Glutamatergic neuron (in vitro differentiated cells): ENCODE measurements around the gene ACSF3. TPM values are rescaled to one million over a fixed set of nuclear protein-coding genes. Genes with fewer than 3 reads are reported as not detected.

Experiments used
- DNase-seq: peaks from one replicate; pipeline ENCODE4 v3.0.0; 2022
- H3K27ac Mint-ChIP-seq: one replicate; pipeline ENCODE4 v1.8.0; 2020; ENCODE audit warnings: mild to moderate bottlenecking, mixed read lengths, inconsistent platforms; ENCODE audit not compliant: unreplicated experiment
- H3K27me3 Mint-ChIP-seq: one replicate; pipeline ENCODE4 v1.8.0; 2020; ENCODE audit warnings: mild to moderate bottlenecking, moderate library complexity, mixed read lengths, inconsistent platforms; ENCODE audit not compliant: unreplicated experiment
- H3K36me3 Mint-ChIP-seq: one replicate; pipeline ENCODE4 v1.8.0; 2020; ENCODE audit warnings: mild to moderate bottlenecking, mixed read lengths, inconsistent platforms; ENCODE audit not compliant: unreplicated experiment
- H3K4me1 Mint-ChIP-seq: one replicate; pipeline ENCODE4 v1.8.0; 2020; ENCODE audit warnings: mild to moderate bottlenecking, low read depth, mixed read lengths, inconsistent platforms; ENCODE audit not compliant: unreplicated experiment
- H3K4me3 Mint-ChIP-seq: one replicate; pipeline ENCODE4 v1.8.0; 2020; ENCODE audit warnings: mild to moderate bottlenecking, mixed read lengths, inconsistent platforms; ENCODE audit not compliant: unreplicated experiment
- H3K9me3 Mint-ChIP-seq: one replicate; pipeline ENCODE4 v1.8.0; 2020; ENCODE audit warnings: mild to moderate bottlenecking, moderate library complexity, mixed read lengths, inconsistent platforms; ENCODE audit not compliant: unreplicated experiment
- total RNA-seq: library from RNA; stranded (reverse); fragmentation: NEBNext Ultra II Directional; extraction: Animal tissue kit (Norgen Biotek cat#: 25700); gene quantifications from one replicate; pipeline ENCODE4 v1.2.1, GENCODE V29; 2021; ENCODE audit not compliant: unreplicated experiment
- TF ChIP-seq, protein P1 (sequence below): fragments of 200-600 bp; sonication (generic); IDR thresholded peaks from one replicate; pipeline ENCODE4 v1.5.0; 2021; ENCODE audit not compliant: partially characterized antibody, unreplicated experiment

The ACSF3 gene
- total RNA-seq, 1 donor from 2014 or later: 29.3 TPM

DNA sequence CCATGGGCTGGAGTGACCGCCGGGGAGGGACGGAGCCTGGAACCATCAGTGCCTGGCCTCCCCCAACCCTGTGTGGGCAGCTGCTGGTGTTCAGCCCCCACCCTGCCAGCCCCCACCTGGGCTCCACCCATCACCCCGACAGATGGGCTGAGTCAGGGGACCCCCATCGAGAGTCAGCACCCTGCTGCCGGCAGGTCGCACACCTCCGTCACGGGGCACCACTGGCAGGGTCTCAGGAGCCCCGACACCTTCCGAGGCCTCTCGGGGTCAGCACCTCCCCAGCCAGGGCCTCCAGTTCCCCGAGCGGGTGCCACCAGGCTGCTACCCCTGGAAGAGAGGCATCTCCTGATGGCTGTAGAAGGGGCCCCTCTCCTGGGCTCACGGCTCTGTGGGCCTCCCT, 38.3 kb upstream of the ACSF3 start:
- H3K9me3 Mint-ChIP-seq: no peaks in the 10 kb centered on the region
- no peak overlapping the region for H3K27ac Mint-ChIP-seq
- no peaks in the 10 kb centered on the region for H3K36me3 Mint-ChIP-seq
- H3K4me1 Mint-ChIP-seq: peaks cover 2% of the 10 kb centered on the region
- no peak for DNase-seq
- TF ChIP-seq, protein P1, sequence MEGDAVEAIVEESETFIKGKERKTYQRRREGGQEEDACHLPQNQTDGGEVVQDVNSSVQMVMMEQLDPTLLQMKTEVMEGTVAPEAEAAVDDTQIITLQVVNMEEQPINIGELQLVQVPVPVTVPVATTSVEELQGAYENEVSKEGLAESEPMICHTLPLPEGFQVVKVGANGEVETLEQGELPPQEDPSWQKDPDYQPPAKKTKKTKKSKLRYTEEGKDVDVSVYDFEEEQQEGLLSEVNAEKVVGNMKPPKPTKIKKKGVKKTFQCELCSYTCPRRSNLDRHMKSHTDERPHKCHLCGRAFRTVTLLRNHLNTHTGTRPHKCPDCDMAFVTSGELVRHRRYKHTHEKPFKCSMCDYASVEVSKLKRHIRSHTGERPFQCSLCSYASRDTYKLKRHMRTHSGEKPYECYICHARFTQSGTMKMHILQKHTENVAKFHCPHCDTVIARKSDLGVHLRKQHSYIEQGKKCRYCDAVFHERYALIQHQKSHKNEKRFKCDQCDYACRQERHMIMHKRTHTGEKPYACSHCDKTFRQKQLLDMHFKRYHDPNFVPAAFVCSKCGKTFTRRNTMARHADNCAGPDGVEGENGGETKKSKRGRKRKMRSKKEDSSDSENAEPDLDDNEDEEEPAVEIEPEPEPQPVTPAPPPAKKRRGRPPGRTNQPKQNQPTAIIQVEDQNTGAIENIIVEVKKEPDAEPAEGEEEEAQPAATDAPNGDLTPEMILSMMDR: no peak
- H3K27me3 Mint-ChIP-seq: peaks cover 2% of the 10 kb centered on the region
- H3K4me3 Mint-ChIP-seq: no peak overlapping the region

GRCh38 chr16:89055894-89056555, 37.6 kb upstream of the ACSF3 start:
- no peak overlapping the region for H3K27ac Mint-ChIP-seq

GRCh38 chr16:89056592-89056991, 37.1 kb upstream of the ACSF3 start:
- no peaks in the 10 kb centered on the region for H3K36me3 Mint-ChIP-seq

More at GRCh38 chr16:89055894-89056555, 37.6 kb upstream of the ACSF3 start:
- no peak overlapping the region for H3K4me3 Mint-ChIP-seq
- peaks cover 2% of the 10 kb centered on the region for H3K27me3 Mint-ChIP-seq
- no peak for DNase-seq
- H3K36me3 Mint-ChIP-seq: no peaks in the 10 kb centered on the region
- H3K4me1 Mint-ChIP-seq: peaks cover 2% of the 10 kb centered on the region
- TF ChIP-seq, protein P1: no peak
- no peaks in the 10 kb centered on the region for H3K9me3 Mint-ChIP-seq

DNA sequence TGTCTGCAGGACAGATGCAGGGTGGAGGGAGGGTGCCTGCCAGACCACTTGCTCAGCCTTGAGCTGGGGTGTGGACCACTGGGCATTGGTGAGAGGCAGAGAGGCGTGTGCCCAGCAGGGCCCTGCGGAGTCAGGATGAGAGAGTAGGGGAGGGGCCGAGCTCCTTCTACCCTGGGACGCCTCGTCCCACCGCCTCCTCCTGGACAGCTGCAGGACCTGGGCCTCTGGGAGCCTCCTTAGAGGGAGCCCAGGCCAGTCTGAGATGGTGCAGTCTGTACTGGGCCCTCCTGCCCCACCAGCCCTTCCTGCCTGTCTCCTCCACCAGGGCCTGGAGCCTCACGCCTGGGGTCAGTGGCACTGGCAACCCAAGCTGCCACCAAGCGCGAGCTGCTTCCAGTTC, 35.9 kb upstream of the ACSF3 start:
- Mint-ChIP-seq H3K9me3 (no peaks in the 10 kb centered on the region), H3K27me3 (peaks cover under 1% of the 10 kb centered on the region), H3K36me3 (no peaks in the 10 kb centered on the region), H3K27ac (no peak overlapping the region), H3K4me1 (peaks cover under 1% of the 10 kb centered on the region), H3K4me3 (no peak overlapping the region)
- TF ChIP-seq, protein P1: no peak
- DNase-seq: no peak

More at GRCh38 chr16:89056592-89056991, 37.1 kb upstream of the ACSF3 start:
- Mint-ChIP-seq H3K4me3 (no peak overlapping the region), H3K4me1 (peaks cover 2% of the 10 kb centered on the region), H3K27ac (no peak overlapping the region), H3K27me3 (peaks cover 2% of the 10 kb centered on the region), H3K9me3 (no peaks in the 10 kb centered on the region)
- TF ChIP-seq, protein P1: no peak
- no peak for DNase-seq

- Mint-ChIP-seq H3K4me1 (no peaks in the 10 kb centered on the region), H3K36me3 (no peaks in the 10 kb centered on the region), H3K9me3 (no peaks in the 10 kb centered on the region), H3K4me3 (no peak overlapping the region), H3K27ac (no peak overlapping the region), H3K27me3 (no peaks in the 10 kb centered on the region)
- TF ChIP-seq, protein P1: no peak
- no peak for DNase-seq
Observed at GRCh38 chr16:89058812-89059211, 34.8 kb upstream of the ACSF3 start.
